Measurements from ENCODE around the gene GAK.
A peak's percentile ranks its signal among the peaks of the same experiment; 100 is the strongest.

The GAK gene

DNA sequence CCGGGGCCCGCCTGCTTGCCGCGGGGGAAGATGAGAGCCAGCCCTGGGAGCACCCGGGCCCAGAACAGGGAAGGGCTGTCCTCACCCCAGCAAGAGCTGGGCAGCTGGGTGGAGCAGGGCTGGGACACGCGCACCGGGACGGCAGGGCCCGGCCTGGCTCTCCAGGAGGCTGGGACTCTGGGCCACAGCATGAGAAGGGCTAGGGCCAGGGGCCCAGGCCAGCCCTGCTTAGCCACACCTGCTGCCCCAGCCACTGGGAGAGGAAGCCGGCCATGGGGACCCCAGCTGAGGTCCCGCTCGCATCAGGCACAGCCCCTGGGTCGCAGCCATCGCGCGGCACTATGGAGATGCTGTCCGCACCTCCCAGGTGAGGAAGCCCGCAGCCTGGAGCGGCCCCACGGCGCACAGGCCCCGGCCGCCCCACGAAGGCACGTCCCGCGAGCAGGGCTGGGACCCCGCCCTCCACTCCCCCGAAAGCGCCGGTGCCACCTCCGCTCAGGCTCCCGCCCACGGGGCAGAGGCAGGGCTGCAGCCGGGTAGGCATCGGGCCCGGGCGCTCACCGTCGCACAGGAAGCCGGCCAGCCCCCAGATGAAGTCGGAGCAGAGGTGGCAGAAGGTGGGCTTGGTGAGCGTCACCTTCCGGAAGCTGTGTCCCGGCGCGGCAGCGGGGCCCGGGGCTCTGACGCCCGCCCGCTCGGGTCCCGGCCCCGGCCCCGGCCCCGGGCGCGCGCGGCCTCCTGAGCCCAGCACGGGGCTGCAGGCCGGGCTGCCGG is 40.7 kb upstream of the GAK start:
- H3K27me3 ChIP-seq = peaks cover 46% of the 10 kb centered on the region
- TF ChIP-seq, protein P1, sequence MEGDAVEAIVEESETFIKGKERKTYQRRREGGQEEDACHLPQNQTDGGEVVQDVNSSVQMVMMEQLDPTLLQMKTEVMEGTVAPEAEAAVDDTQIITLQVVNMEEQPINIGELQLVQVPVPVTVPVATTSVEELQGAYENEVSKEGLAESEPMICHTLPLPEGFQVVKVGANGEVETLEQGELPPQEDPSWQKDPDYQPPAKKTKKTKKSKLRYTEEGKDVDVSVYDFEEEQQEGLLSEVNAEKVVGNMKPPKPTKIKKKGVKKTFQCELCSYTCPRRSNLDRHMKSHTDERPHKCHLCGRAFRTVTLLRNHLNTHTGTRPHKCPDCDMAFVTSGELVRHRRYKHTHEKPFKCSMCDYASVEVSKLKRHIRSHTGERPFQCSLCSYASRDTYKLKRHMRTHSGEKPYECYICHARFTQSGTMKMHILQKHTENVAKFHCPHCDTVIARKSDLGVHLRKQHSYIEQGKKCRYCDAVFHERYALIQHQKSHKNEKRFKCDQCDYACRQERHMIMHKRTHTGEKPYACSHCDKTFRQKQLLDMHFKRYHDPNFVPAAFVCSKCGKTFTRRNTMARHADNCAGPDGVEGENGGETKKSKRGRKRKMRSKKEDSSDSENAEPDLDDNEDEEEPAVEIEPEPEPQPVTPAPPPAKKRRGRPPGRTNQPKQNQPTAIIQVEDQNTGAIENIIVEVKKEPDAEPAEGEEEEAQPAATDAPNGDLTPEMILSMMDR (IDR thresholded peaks at IDR 0.05; ENCODE audit: low read depth, low read length) = no peak
- no peak for DNase-seq
- H3K4me3 ChIP-seq (ENCODE audit: low read depth, low read length) = peak overlapping the region; percentile 56
- no peaks in the 10 kb centered on the region for H3K9me3 ChIP-seq
- H3K36me3 ChIP-seq = no peaks in the 10 kb centered on the region
- H3K4me1 ChIP-seq = no peaks in the 10 kb centered on the region

DNA sequence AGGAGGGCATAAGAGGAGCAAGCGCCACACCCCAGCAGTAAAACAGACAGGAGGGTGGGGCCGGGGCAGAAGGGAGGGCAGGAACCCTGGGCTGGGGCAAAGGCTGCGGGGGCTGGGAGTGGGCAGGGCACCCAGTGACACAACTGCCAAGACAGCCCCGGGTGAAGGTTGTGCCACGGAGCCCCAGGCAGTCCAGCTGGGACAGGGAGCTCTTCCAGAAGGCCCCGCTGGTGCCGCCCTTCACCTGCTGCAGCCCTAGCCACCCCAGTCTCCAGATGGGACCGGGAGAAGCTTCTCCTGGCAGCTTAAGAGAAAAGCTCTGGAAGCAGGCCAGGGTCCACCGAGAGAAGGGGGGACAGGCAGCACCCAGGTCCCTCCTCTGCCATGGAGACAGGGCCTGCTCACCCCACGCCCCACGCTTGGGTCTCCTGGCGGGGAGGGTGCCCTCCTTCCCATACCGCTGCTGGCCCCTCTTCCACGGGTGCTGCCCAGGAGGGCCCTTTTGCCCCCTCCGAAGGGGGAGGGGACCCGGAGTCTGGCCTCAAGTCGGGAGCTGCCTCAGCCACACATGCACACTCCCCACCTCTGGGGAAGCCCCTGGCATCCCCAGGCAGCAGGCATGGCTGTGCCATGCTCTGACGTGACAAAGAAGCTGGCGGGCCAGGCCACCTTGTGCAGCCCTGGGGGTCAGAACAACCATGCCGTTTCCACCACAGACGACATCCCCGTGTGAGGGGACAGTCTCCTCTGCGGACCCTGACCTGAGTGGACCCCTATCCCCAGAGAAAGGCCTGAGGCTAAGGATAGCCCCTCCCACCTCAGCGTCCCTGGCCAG is 39.8 kb upstream of the GAK start:
- TF ChIP-seq, protein P1 (IDR thresholded peaks at IDR 0.05; ENCODE audit: low read depth, low read length) = no peak
- no peak for DNase-seq
- no peaks in the 10 kb centered on the region for H3K4me1 ChIP-seq
- no peaks in the 10 kb centered on the region for H3K36me3 ChIP-seq
- H3K27me3 ChIP-seq = peaks cover 55% of the 10 kb centered on the region
- H3K4me3 ChIP-seq (ENCODE audit: low read depth, low read length) = no peak overlapping the region
- no peaks in the 10 kb centered on the region for H3K9me3 ChIP-seq

DNA sequence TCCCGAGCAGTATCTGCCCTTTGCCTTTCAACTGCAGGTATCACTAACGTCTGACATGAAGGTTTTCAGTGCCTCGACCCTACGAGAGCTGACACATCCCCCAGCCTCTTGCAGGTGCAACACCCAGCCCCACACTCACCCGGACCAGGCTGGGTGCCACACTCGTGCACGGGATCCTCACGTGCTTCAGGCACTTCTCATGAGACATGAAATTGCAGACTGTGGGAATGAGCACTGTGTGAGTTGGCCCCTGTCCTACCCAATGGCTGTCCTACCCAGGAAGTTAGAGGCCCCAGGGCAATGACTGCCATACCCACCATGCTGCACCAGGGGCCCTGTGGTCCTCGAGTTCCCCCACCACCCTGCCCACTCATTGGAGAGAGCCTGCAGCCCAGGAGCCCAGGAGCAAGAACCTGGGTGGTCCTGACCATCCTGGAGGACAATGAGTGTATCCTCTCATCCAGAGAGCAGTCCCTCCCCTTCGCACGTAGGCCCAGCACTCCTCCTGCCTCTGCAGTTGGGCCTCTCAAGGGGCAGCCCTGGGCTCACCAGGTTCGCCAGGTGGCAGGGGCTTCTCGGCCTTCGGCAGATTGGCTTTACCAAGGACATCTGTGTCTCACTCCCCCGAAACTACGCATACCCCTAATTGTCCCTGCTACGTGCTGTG is 38.9 kb upstream of the GAK start:
- TF ChIP-seq, protein P1 (IDR thresholded peaks at IDR 0.05; ENCODE audit: low read depth, low read length) = no peak
- Histone ChIP-seq H3K36me3 (no peaks in the 10 kb centered on the region), H3K4me3 (ENCODE audit: low read depth, low read length) (no peak overlapping the region), H3K27me3 (peaks cover 64% of the 10 kb centered on the region), H3K4me1 (no peaks in the 10 kb centered on the region), H3K9me3 (no peaks in the 10 kb centered on the region)
- DNase-seq = no peak

DNA sequence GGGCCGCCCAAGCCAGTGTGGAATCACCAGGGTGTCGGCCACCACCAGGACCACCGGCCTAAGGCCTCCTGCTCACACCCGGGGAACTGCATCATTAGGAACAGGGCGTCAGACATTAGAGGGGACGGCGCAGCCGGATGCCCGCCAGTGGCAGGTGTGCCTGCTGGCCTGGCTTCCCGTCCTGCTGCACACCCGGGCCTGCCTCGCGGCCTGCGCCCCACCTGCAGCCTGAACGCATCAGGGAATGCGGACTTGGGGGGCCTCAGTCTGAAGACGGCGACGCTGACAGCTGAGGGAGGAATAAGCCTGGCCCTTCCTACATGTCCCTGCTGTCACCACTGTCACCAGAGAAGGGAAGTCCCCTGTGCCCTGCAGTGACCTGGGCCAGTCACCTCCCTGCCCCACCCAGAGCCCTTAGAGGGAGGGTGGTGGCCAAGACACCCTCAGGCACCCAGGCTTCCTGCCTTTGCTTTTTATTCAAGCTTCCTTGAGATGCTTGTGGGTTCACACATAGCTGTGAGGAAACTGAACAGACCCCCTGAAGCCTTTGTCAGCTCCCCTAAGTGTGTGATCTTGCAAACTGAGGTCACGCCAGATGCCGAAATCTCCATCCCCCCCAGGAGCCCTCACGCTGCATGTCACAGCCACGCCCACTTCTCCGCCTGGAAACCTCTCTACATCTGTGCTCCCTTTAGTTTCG is 38.1 kb upstream of the GAK start:
- Histone ChIP-seq H3K4me1 (no peaks in the 10 kb centered on the region), H3K9me3 (no peaks in the 10 kb centered on the region), H3K27me3 (peaks cover 72% of the 10 kb centered on the region), H3K4me3 (ENCODE audit: low read depth, low read length) (no peak overlapping the region), H3K36me3 (no peaks in the 10 kb centered on the region)
- TF ChIP-seq, protein P1 (IDR thresholded peaks at IDR 0.05; ENCODE audit: low read depth, low read length) = no peak
- DNase-seq = no peak

DNA sequence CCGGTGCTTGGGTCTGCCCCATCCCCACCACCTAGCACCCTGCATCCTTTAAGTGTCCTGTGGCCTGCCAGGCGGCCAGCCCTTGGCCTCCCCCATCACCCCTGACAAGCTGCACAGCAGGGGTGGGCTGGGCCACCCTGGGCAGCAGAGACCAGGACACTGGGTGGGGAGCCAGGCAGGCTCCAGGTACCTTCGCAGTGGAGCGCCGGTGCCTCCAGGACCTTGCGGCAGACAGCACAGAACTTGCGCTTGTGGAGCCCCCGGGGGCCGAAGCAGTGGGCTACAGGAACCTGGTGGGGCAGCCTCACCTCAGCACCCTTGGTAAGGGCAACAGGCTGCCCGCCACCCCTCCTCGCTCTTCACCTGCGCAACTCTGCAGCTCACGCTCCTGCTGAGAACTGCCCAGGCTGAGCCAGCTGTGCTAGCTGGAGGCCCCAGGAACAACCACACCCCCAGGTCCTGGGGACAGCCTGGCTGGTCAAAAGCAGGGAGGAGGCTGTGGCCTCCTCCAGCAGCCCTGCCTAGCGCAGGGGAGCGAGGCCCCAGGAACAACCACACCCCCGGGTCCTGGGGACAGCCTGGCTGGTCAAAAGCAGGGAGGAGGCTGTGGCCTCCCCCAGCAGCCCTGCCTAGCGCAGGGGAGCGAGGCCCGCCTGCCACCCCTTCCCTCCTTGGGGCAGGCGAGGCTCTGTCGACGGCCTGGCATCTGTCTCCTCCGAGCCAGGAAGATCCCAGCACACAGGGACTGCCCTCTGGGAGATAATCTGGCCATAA is 36.7 kb upstream of the GAK start:
- no peaks in the 10 kb centered on the region for H3K36me3 ChIP-seq
- no peak for DNase-seq
- H3K4me1 ChIP-seq = no peaks in the 10 kb centered on the region
- peaks cover 81% of the 10 kb centered on the region for H3K27me3 ChIP-seq
- H3K9me3 ChIP-seq = no peaks in the 10 kb centered on the region
- TF ChIP-seq, protein P1 (IDR thresholded peaks at IDR 0.05; ENCODE audit: low read depth, low read length) = no peak
- H3K4me3 ChIP-seq (ENCODE audit: low read depth, low read length) = no peak overlapping the region

Data from BE2C (cell line).